Tibial artery (tissue), 4 donors: ENCODE data around the gene BRMS1.
A peak's percentile ranks its signal among the peaks of the same experiment; 100 is the strongest.
"Not testable (repeated sequence)": the region's sequence is repeated elsewhere in the genome, so short reads cannot be mapped to it uniquely, and the experiment has no call there.

ENCODE experiments used
- DNase-seq, 2 donors: peaks; one replicate each; pipeline ENCODE4 v3.0.0-alpha.2; 2019
- H3K27ac ChIP-seq, 2 donors: fragments of 200-600 bp; sonication (generic) in 1 of 2; 1 replicate in 1 of 2; 2 replicates in 1 of 2; pipeline ENCODE4 v1.5.1; 2018 to 2019; ENCODE audit warnings: mild to moderate bottlenecking in 1 of 2
- H3K27me3 ChIP-seq, 2 donors: fragments of 200-600 bp; sonication (generic) in 1 of 2; one replicate each; pipeline versions ENCODE4 v1.5.1 to v1.6.0; 2016 to 2019
- H3K36me3 ChIP-seq, 3 donors: fragments of 200-600 bp; sonication (generic) in 2 of 3; one replicate each; pipeline ENCODE4 v1.5.1; 2016 to 2019; ENCODE audit warnings: mild to moderate bottlenecking in 2 of 3
- H3K4me1 ChIP-seq, 4 donors: fragments of 200-600 bp; sonication (generic) in 2 of 4; 1 replicate in 3 of 4; 2 replicates in 1 of 4; pipeline ENCODE4 v1.5.1; 2016 to 2019
- H3K4me3 ChIP-seq, 2 donors: fragments of 200-600 bp; sonication (generic) in 1 of 2; 1 replicate in 1 of 2; 2 replicates in 1 of 2; pipeline ENCODE4 v1.5.1; 2018 to 2019; ENCODE audit warnings: mild to moderate bottlenecking in 2 of 2
- H3K9me3 ChIP-seq, 3 donors: fragments of 200-600 bp; sonication (generic) in 1 of 3; one replicate each; pipeline ENCODE4 v1.5.1; 2016 to 2019
- CTCF ChIP-seq, 2 experiments: fragments of 200-600 bp in 1 of 2; fragments of 450-650 bp in 1 of 2; IDR thresholded peaks; one replicate each; pipeline ENCODE4 v1.5.1; 2017 to 2019; ENCODE audit warnings: antibody characterized with exemption in 2 of 2, mild to moderate bottlenecking in 1 of 2, moderate library complexity in 1 of 2
- intact Hi-C: fragments of 100-400 bp; cut with DNase I; formaldehyde crosslinking; loops from one replicate; pipeline ENCODE4 v1.15.0; 2023; ENCODE audit warnings: low total_unique reads

The BRMS1 gene, protein sequence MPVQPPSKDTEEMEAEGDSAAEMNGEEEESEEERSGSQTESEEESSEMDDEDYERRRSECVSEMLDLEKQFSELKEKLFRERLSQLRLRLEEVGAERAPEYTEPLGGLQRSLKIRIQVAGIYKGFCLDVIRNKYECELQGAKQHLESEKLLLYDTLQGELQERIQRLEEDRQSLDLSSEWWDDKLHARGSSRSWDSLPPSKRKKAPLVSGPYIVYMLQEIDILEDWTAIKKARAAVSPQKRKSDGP

DNA sequence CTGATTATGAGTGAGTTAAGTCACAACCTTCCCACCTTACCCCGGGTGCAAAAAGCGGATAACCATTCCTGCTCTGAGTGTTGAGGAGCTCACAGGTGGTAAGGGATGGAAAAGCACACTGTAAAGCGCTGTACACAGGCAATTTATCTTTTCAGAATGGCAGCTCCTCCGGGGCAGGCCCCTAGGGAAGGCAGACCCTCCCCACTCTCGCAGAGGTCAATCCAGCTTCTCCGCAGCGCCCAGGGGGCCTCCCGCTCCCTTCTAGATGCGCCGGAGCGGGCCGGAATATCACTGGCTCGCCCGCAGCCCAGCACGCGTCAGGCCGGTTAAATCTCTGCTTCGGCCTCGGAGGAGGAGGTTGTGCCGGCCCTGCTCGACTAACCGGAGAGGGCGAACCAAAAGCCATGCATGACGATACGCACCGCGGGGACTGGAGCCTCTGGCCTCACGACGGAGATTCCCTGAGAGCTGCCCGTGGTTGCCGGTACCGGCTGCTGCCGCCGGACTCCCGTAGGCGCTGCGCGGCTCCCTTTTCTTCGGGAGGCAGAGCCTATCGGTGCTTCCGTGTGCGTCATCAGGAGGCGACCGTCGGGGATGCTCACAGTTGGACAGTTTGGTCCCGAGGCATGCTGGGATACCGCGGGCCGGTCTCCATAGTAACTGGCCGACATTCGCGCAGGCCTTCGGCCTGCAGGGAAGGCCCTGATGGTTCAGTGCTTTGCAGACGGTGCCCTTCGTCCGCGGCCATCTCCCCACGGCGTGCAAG lies at the start of gene BRMS1:
Gene BRMS1 (minus strand): TSS at position 555 of the 766 bp plus-strand sequence. CDS start 2,870 bp downstream, outside the sequence.
- DNase-seq: peak; percentile 99
- peak within 1 kb of the TSS; percentile 92 to 95 for H3K4me3 ChIP-seq
- peaks cover 12 to 40% (median 33%) of the 10 kb centered on the region in 4 donors for H3K4me1 ChIP-seq
- H3K9me3 ChIP-seq: no peaks in the 10 kb centered on the region
- peak within 1 kb of the TSS; percentile 87 to 98 for H3K27ac ChIP-seq
- H3K27me3 ChIP-seq: no peaks in the 10 kb centered on the region
- intact Hi-C loops: loop anchor here (5.0 kb wide), 1 partner anchor 32 kb away; no protein-coding TSS in a partner anchor
- TF ChIP-seq CTCF (IDR thresholded peaks at IDR 0.05): peak; percentile 14 to 46
- H3K36me3 ChIP-seq: peaks cover 16 to 31% (median 23%) of the 10 kb centered on the region in 3 donors

GRCh38 chr11:66393954-66394353 lies 49.0 kb upstream of the BRMS1 start:
- H3K27ac ChIP-seq: no peak overlapping the region
- intact Hi-C loops: no loop called here
- TF ChIP-seq CTCF (IDR thresholded peaks at IDR 0.05): no peak

DNA sequence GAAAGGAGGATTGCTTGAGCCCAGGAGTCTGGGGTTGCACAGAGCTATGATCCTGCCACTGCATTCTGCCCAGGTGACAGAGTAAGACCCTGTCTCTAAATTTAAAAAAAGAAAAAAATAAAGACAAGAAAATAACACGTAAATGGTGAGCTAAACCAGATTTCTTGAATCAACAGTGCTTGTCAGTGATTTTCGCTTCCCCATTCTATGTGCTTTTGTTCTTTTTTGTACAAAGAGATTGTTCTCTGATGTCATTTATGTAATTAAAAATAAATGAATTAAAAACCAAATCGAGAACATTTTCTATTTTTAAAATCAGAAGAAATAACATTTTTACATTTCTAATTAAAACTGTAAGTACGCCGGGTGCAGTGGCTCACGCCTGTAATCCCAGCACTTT lies 46.4 kb upstream of the BRMS1 start:
- TF ChIP-seq CTCF (IDR thresholded peaks at IDR 0.05): no peak
- Histone ChIP-seq H3K36me3 (no peaks in the 10 kb centered on the region), H3K4me1 (peaks cover 0 to 1% (median 0%) of the 10 kb centered on the region in 4 donors), H3K27ac (no peak overlapping the region), H3K4me3 (no peak overlapping the region), H3K27me3 (peaks cover 0 to 35% of the 10 kb centered on the region in 2 donors), H3K9me3 (no peaks in the 10 kb centered on the region)
- intact Hi-C loops: no loop called here
- no peak for DNase-seq

More at GRCh38 chr11:66393954-66394353, 49.0 kb upstream of the BRMS1 start:
- H3K4me1 ChIP-seq: no peaks in the 10 kb centered on the region
- no peak for DNase-seq
- H3K4me3 ChIP-seq: no peak overlapping the region
- H3K27me3 ChIP-seq: peaks cover 0 to 37% of the 10 kb centered on the region in 2 donors
- H3K36me3 ChIP-seq: no peaks in the 10 kb centered on the region
- no peaks in the 10 kb centered on the region for H3K9me3 ChIP-seq

DNA sequence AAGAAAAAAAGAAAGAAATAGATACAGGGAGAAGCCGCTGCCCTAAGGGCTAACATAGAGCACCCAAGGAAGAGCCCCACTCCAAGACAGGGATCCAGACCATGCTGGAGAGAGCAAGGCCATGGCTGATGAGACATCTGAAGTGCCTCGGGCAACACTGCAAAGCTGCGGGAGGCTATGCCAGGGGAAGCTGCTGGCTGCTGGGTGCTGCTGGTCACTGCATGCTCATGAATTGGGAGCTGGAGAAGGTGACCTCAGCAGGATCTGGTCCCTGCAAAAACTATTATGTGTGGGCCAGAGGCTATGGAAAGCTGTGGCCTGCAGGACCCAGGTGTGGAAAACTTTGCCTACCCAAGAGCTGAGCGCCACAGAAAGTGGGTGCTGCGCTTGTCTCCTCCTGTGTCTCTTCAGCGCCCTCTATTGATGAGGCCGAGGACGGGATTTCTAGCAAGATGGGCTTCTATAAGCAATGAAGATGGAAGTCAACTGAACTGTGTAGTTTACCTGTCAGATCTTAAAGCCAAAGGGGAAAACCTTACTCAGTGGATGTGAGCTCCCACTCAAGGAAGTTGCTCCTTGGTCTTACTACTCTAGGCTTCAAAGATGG lies 44.0 kb upstream of the BRMS1 start:
- Histone ChIP-seq H3K4me3 (no peak overlapping the region), H3K36me3 (no peaks in the 10 kb centered on the region), H3K4me1 (peaks cover 0 to 9% (median 0%) of the 10 kb centered on the region in 4 donors), H3K9me3 (no peaks in the 10 kb centered on the region), H3K27me3 (peaks cover 0 to 34% of the 10 kb centered on the region in 2 donors), H3K27ac (no peak overlapping the region)
- DNase-seq: peak; percentile 69 to 74
- intact Hi-C loops: loop anchor here (5.0 kb wide), 1 partner anchor 77 kb away; no protein-coding TSS in a partner anchor
- TF ChIP-seq CTCF (IDR thresholded peaks at IDR 0.05): peak; percentile 30 to 45

DNA sequence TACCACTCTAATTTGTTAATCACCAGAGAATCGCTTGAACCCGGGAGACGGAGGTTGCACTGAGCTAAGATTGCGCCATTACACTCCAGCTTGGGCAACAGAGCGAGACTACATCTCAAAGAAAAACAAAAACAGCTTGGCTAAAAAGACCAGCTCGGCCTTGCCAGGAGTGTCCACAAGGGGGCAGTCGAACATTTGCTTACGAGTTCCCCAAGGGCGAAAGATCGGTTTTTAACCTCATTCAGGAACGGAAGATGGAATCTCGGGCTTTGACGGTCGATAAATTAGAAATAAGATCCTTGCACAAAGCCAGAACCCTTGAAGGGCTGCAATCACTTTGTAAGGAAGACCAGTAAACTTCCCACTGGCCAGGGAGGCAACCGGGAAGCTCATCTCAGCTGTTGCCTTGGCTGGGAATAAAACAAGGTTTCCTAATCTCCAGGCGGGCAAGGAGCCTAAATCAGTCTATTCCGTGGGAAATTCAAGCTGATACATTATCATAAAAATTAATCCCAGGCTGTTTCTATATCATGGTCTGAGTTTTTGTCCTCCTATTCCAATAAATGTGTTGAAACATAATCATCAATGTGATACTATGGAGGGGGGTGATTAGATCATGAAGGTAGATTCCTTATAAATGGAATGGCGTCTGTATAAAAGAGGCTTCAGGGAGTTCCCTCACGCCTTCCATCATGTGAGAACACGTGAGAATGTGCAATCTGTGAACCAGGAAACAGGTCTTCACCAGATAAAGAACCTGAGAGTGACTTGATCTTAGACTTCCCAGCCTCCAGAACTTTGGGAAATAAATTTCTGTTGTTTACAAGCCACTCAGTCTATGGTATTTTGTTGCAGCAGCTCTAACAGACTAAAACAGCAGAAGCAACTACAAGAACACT lies 41.5 kb upstream of the BRMS1 start:
- intact Hi-C loops: loop anchor here (5.0 kb wide), 1 partner anchor 74 kb away; no protein-coding TSS in a partner anchor
- Histone ChIP-seq H3K4me3 (peak overlapping the region in 1 of 2 donors; percentile 13), H3K9me3 (no peaks in the 10 kb centered on the region), H3K36me3 (no peaks in the 10 kb centered on the region), H3K4me1 (peaks cover 0 to 9% (median 0%) of the 10 kb centered on the region in 4 donors), H3K27ac (no peak overlapping the region), H3K27me3 (peaks cover 0 to 28% of the 10 kb centered on the region in 2 donors)
- TF ChIP-seq CTCF (IDR thresholded peaks at IDR 0.05): peak; percentile 78 to 92
- DNase-seq: peak; percentile 88 to 90

DNA sequence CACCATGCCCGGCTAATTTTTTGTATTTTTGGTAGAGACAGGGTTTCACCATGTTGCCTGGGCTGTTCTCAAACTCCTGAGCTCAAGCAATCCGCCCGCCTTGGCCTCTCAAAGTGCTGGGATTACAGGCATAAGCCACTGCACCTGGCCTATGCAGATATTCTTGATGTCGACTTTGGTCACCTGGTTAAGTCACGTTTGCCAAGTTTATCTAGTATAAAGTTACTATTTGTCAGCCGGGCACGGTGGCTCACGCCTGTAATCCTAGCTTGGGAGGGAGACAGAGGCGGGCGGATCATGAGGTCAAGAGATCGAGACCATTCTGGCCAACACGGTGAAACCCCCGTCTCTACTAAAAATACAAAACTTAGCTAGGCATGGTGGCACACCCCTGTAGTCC lies 39.4 kb upstream of the BRMS1 start:
- intact Hi-C loops, DNase-seq, H3K4me3 ChIP-seq, H3K36me3 ChIP-seq, H3K9me3 ChIP-seq, H3K27ac ChIP-seq, H3K4me1 ChIP-seq: not testable (repeated sequence)
- peaks cover 0 to 21% of the 10 kb centered on the region in 2 donors for H3K27me3 ChIP-seq

- H3K9me3 ChIP-seq, DNase-seq, H3K27ac ChIP-seq, H3K4me3 ChIP-seq, H3K4me1 ChIP-seq, H3K36me3 ChIP-seq, intact Hi-C loops: not testable (repeated sequence)
- H3K27me3 ChIP-seq: peaks cover 0 to 25% of the 10 kb centered on the region in 2 donors
These were observed 35.4 kb upstream of the BRMS1 start for GRCh38 chr11:66380264-66380663.
